GM23338 (cell line): ENCODE results near the gene PELI3. TPM values are rescaled to one million over a fixed set of nuclear protein-coding genes. Genes with fewer than 3 reads are reported as not detected.

Experiments used
- ATAC-seq: fragments of 200-7000 bp; cut with Tn5 transposase; 3 replicates; pipeline ENCODE4 v1.9.1; 2020
- DNase-seq: peaks from one replicate; pipeline ENCODE4 v3.0.0-alpha.2; 2015; ENCODE audit warnings: low spot score
- H2AFZ ChIP-seq: fragments of 200-600 bp; sonication (generic); 2 replicates; pipeline ENCODE4 v1.8.0; 2016; ENCODE audit warnings: antibody characterized with exemption, mild to moderate bottlenecking, moderate library complexity
- H3F3A ChIP-seq: fragments of 200-600 bp; sonication (generic); replicated peaks from 2 replicates; pipeline ENCODE4 v1.8.0; 2017; ENCODE audit warnings: antibody characterized with exemption, mixed run types, low read depth
- H3K27ac ChIP-seq: fragments of 200-600 bp; sonication (generic); 2 replicates; pipeline ENCODE4 v1.6.1; 2016; ENCODE audit warnings: low read depth
- H3K27me3 ChIP-seq: fragments of 200-600 bp; sonication (generic); 2 replicates; pipeline ENCODE4 v1.8.0; 2016; ENCODE audit warnings: mild to moderate bottlenecking, mixed run types, moderate library complexity; ENCODE audit not compliant: insufficient read depth
- H3K36me3 ChIP-seq: fragments of 200-600 bp; sonication (generic); 2 replicates; pipeline ENCODE4 v1.8.0; 2016; ENCODE audit warnings: mild to moderate bottlenecking; ENCODE audit not compliant: insufficient read depth
- H3K4me1 ChIP-seq: fragments of 200-600 bp; sonication (generic); 2 replicates; pipeline ENCODE4 v1.8.0; 2016; ENCODE audit warnings: mild to moderate bottlenecking, moderate library complexity; ENCODE audit not compliant: insufficient read depth
- H3K4me2 ChIP-seq: fragments of 200-600 bp; sonication (generic); 2 replicates; pipeline ENCODE4 v1.7.1; 2017; ENCODE audit warnings: mixed run types
- H3K4me3 ChIP-seq: fragments of 200-600 bp; sonication (generic); 2 replicates; pipeline ENCODE4 v1.6.1; 2016; ENCODE audit warnings: mixed run types
- H3K79me2 ChIP-seq: fragments of 200-600 bp; sonication (generic); replicated peaks from 2 replicates; pipeline ENCODE4 v1.8.0; 2017; ENCODE audit warnings: mild to moderate bottlenecking; ENCODE audit not compliant: insufficient read depth
- H3K9me2 ChIP-seq: fragments of 200-600 bp; sonication (generic); 2 replicates; pipeline ENCODE4 v1.8.0; 2017; ENCODE audit not compliant: insufficient read depth
- H4K20me1 ChIP-seq: fragments of 200-600 bp; sonication (generic); replicated peaks from 2 replicates; pipeline ENCODE4 v1.8.0; 2017; ENCODE audit warnings: mild to moderate bottlenecking; ENCODE audit not compliant: insufficient read depth
- H3K27ac Mint-ChIP-seq: 2 replicates; pipeline ENCODE4 v1.8.0; 2020; ENCODE audit warnings: inconsistent platforms, mild to moderate bottlenecking, moderate library complexity, mixed read lengths
- H3K27me3 Mint-ChIP-seq: 3 replicates; pipeline ENCODE4 v1.8.0; 2022; ENCODE audit warnings: low read depth, mild to moderate bottlenecking, moderate library complexity, mixed read lengths, inconsistent platforms; ENCODE audit not compliant: insufficient read depth, poor library complexity
- H3K36me3 Mint-ChIP-seq: 3 replicates; pipeline ENCODE4 v1.8.0; 2021; ENCODE audit warnings: low read depth, mild to moderate bottlenecking, inconsistent platforms, moderate library complexity, mixed read lengths
- H3K4me1 Mint-ChIP-seq: 3 replicates; pipeline ENCODE4 v1.8.0; 2020; ENCODE audit warnings: mild to moderate bottlenecking, inconsistent platforms, mixed read lengths
- H3K4me3 Mint-ChIP-seq: 3 replicates; pipeline ENCODE4 v1.8.0; 2021; ENCODE audit warnings: moderate library complexity, mild to moderate bottlenecking, inconsistent platforms, mixed read lengths
- H3K9me3 Mint-ChIP-seq: 3 replicates; pipeline ENCODE4 v1.8.0; 2020; ENCODE audit warnings: moderate library complexity, mild to moderate bottlenecking, inconsistent platforms, mixed read lengths
- CREB1 ChIP-seq: fragments of 250-450 bp; sonication (Bioruptor Pico); IDR thresholded peaks from 2 replicates; pipeline ENCODE4 v1.5.0; 2020; ENCODE audit warnings: low read depth, mild to moderate bottlenecking, moderate library complexity
- EZH2 ChIP-seq: fragments of 200-600 bp; sonication (generic); IDR thresholded peaks from one replicate; pipeline ENCODE4 v1.8.0; 2017; ENCODE audit warnings: antibody characterized with exemption, mild to moderate bottlenecking, low read depth; ENCODE audit not compliant: unreplicated experiment
- EZH2phosphoT487 ChIP-seq: fragments of 200-600 bp; sonication (generic); IDR thresholded peaks from one replicate; pipeline ENCODE4 v1.8.1; 2018; ENCODE audit warnings: antibody characterized with exemption; ENCODE audit not compliant: unreplicated experiment
- JUNB ChIP-seq: IDR thresholded peaks from one replicate; pipeline ENCODE4 v1.6.1; 2016; ENCODE audit warnings: antibody characterized with exemption; ENCODE audit not compliant: unreplicated experiment
- NANOG ChIP-seq: IDR thresholded peaks from 2 replicates; pipeline ENCODE4 v1.6.1; 2016; ENCODE audit warnings: antibody characterized with exemption, borderline replicate concordance
- STAT1 ChIP-seq: IDR thresholded peaks from one replicate; pipeline ENCODE4 v1.6.1; 2016; ENCODE audit warnings: antibody characterized with exemption; ENCODE audit not compliant: unreplicated experiment
- ZNF331 ChIP-seq: fragments of 250-450 bp; sonication (Bioruptor Pico); IDR thresholded peaks from 2 replicates; pipeline ENCODE4 v1.5.0; 2020; ENCODE audit warnings: low read depth, mild to moderate bottlenecking, moderate library complexity
- ZNF462 ChIP-seq: fragments of 250-450 bp; sonication (Bioruptor Pico); IDR thresholded peaks from 2 replicates; pipeline ENCODE4 v1.5.0; 2020; ENCODE audit warnings: mild to moderate bottlenecking, moderate library complexity
- polyA plus RNA-seq: library from polyadenylated mRNA; unstranded; fragments of >200 nt; fragmentation: Nextera tagmentation; extraction: Ambion mirVana; gene quantifications from 2 replicates; pipeline ENCODE4 v1.2.1, GENCODE V29; 2016
- total RNA-seq: library from RNA; depleted of rRNA; stranded (reverse); fragments of >200 nt; shearing (Covaris generic); gene quantifications from 2 replicates; pipeline ENCODE4 v1.2.3, GENCODE V29; 2014
- TF ChIP-seq, protein P1 (sequence below): IDR thresholded peaks from one replicate; pipeline ENCODE4 v1.6.1; 2018; ENCODE audit warnings: antibody characterized with exemption; ENCODE audit not compliant: unreplicated experiment
- TF ChIP-seq, protein P2 (sequence below): IDR thresholded peaks from 2 replicates; pipeline ENCODE4 v1.6.1; 2016; ENCODE audit warnings: antibody characterized with exemption

The PELI3 gene
- total and polyA plus RNA-seq, 2 experiments from 2014 or later = 2.8 to 9.1 TPM

GRCh38 chr11:66473608-66474515, 7.2 kb downstream of the PELI3 start:
- no peak overlapping the region for H3K4me2 ChIP-seq
- H3K27me3 ChIP-seq = no peaks in the 10 kb centered on the region
- H3F3A ChIP-seq = 0 out of 2 replicates have a peak, but pooled peaks cover 9% of the 10 kb centered on the region
- no peak overlapping the region for H3K4me3 ChIP-seq
- Mint-ChIP-seq H3K27ac (no peak overlapping the region), H3K4me1 (peaks cover 32% of the 10 kb centered on the region), H3K4me3 (no peak overlapping the region), H3K27me3 (peaks cover 8% of the 10 kb centered on the region), H3K36me3 (peaks cover 3% of the 10 kb centered on the region; the same call in 1 of the 3 replicates), H3K9me3 (no peaks in the 10 kb centered on the region)
- DNase-seq (no peak), ATAC-seq (no peak)
- peaks cover 20% of the 10 kb centered on the region for H3K4me1 ChIP-seq
- H2AFZ ChIP-seq = no peak overlapping the region
- no peaks in the 10 kb centered on the region; the same call in 1 of the 2 replicates for H4K20me1 ChIP-seq
- H3K9me2 ChIP-seq = no peaks in the 10 kb centered on the region
- TF ChIP-seq, protein P1, sequence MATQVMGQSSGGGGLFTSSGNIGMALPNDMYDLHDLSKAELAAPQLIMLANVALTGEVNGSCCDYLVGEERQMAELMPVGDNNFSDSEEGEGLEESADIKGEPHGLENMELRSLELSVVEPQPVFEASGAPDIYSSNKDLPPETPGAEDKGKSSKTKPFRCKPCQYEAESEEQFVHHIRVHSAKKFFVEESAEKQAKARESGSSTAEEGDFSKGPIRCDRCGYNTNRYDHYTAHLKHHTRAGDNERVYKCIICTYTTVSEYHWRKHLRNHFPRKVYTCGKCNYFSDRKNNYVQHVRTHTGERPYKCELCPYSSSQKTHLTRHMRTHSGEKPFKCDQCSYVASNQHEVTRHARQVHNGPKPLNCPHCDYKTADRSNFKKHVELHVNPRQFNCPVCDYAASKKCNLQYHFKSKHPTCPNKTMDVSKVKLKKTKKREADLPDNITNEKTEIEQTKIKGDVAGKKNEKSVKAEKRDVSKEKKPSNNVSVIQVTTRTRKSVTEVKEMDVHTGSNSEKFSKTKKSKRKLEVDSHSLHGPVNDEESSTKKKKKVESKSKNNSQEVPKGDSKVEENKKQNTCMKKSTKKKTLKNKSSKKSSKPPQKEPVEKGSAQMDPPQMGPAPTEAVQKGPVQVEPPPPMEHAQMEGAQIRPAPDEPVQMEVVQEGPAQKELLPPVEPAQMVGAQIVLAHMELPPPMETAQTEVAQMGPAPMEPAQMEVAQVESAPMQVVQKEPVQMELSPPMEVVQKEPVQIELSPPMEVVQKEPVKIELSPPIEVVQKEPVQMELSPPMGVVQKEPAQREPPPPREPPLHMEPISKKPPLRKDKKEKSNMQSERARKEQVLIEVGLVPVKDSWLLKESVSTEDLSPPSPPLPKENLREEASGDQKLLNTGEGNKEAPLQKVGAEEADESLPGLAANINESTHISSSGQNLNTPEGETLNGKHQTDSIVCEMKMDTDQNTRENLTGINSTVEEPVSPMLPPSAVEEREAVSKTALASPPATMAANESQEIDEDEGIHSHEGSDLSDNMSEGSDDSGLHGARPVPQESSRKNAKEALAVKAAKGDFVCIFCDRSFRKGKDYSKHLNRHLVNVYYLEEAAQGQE = no peak
- no peak for TF ChIP-seq NANOG
- TF ChIP-seq STAT1 = no peak
- no peak for TF ChIP-seq ZNF331 (CRISPR knock-in tag)
- TF ChIP-seq, protein P2, sequence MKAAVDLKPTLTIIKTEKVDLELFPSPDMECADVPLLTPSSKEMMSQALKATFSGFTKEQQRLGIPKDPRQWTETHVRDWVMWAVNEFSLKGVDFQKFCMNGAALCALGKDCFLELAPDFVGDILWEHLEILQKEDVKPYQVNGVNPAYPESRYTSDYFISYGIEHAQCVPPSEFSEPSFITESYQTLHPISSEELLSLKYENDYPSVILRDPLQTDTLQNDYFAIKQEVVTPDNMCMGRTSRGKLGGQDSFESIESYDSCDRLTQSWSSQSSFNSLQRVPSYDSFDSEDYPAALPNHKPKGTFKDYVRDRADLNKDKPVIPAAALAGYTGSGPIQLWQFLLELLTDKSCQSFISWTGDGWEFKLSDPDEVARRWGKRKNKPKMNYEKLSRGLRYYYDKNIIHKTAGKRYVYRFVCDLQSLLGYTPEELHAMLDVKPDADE = no peak
- no peak for TF ChIP-seq ZNF462 (CRISPR knock-in tag)
- no peak for TF ChIP-seq EZH2phosphoT487
- TF ChIP-seq CREB1 (CRISPR knock-in tag) = no peak
- TF ChIP-seq JUNB = no peak
- TF ChIP-seq EZH2 = no peak
- no peak overlapping the region for H3K27ac ChIP-seq
- no peaks in the 10 kb centered on the region for H3K79me2 ChIP-seq
- H3K36me3 ChIP-seq = no peaks in the 10 kb centered on the region; the same call in 1 of the 2 replicates
